HG03460 (cell line): ENCODE data around the gene CFAP251.
"Not testable (repeated sequence)": the region's sequence is repeated elsewhere in the genome, so short reads cannot be mapped to it uniquely, and the experiment has no call there.

Experiments
- ATAC-seq: cut with Tn5 transposase; IDR thresholded peaks from one replicate; pipeline ENCODE4 v1.9.1; 2021; ENCODE audit not compliant: unreplicated experiment

Gene CFAP251

DNA sequence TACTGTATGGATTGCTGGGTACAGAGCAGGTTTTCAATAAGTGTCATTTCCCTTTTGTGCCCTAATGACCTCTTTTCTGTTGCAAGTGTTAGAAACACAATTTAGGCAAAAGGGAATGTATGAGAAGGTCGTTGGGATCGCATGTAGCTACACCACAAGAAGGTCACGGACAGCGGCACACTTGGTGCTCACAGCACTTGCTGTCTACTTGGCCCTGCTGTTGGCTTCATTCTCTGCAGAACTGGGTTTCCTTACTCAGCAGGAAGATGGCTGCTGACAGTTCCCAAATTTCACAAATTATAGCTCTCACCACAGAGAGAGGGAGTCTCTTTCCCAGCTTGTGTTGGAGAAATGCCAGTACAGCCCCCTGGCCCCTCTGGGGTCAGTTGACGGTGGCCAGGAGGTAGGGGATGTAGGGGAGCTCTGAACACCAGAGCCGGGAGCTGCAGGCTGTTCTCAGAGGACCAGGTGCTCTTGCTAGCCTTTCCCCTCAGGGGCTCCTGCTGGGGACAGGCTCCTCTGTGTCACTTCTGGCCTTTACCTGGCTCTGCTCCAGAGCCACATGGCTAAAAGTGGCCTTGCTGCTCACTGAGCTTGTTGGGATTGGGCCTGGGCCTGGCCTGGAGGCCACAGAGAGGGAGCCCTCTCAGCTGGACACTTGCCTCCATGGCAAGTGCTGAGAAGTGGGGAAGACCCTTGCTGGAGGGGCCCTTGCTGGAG, 52.3 kb downstream of the CFAP251 start:
- no peak for ATAC-seq

DNA sequence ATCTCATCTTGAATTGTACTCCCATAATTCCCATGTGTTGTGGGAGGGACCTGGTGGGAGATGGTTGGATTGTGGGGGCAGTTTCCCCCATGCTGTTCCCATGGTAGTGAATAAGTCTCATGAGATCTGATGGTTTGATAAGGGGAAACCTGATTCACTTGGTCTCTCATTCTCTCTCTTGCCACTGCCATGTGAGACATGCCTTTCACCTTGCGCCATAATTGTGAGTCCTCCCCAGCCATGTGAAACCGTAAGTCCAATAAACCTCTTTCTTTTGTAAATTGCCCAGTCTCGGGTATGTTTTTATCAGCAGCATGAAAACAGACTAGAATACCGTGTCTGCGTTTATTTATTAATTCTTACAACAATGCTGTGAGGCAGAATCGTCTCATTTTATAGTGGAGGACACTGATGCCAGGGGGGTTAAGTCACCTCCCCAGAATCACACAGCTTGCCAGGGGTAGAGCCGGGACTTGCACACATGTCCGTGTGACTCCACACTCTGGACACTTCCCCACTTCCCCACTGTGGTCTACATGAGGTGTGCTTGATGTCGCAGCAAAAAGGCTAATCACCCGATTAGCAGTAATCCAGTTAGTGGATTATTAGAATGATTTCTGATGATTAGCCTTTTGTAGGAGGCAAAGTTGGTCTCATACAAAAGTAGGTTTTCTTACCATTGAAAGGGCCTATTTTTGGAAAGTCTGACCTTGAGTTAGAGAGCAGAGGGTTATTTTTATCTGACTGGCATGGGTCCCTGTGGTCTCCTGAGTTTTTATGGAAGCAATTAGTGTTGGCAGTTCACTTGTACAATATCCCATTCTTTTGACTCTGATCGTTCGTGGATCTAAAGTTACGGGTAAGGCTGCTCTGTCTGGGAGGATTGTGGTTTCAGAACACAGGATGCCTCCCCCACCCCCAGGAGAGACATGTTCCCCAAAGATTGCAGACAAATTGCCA, 55.9 kb downstream of the CFAP251 start:
- ATAC-seq: no peak

DNA sequence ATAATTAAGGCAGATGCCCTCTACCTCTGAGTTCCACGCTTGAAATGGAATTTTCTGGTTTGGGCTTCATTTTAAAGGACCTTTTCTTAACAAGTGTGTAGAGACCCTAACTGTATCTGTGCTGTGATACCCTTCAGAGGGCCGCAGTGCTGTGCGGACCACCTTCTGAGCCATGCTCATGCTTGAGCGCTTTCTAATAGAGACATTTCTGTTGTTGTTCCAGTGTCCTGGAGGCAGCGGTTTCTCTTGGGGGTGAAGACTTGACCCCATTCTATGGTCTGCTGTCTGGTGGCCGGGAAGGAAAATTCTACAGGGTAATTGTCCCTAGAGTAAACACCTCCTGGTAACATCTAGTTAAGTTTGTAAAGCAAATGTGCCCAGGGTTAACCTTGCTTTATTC, 56.6 kb downstream of the CFAP251 start:
- no peak for ATAC-seq

DNA sequence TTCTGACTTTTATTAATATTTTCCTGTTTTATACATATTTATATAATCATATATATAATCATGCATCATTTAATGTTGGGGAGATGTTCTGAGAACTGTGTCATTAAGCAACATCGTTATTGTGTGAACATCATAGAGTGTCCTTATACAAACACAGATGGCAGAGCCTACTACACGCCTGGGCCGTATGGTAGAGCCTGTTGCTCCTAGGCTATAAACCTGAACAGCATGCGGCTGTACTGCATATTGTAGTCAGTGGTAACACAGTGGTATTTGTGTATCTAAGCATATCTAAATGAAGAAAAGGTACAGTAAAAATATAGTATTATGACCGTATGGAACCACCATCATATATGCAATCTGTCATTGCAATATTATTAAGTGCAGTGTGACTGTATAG, 58.6 kb downstream of the CFAP251 start:
- no peak for ATAC-seq

DNA sequence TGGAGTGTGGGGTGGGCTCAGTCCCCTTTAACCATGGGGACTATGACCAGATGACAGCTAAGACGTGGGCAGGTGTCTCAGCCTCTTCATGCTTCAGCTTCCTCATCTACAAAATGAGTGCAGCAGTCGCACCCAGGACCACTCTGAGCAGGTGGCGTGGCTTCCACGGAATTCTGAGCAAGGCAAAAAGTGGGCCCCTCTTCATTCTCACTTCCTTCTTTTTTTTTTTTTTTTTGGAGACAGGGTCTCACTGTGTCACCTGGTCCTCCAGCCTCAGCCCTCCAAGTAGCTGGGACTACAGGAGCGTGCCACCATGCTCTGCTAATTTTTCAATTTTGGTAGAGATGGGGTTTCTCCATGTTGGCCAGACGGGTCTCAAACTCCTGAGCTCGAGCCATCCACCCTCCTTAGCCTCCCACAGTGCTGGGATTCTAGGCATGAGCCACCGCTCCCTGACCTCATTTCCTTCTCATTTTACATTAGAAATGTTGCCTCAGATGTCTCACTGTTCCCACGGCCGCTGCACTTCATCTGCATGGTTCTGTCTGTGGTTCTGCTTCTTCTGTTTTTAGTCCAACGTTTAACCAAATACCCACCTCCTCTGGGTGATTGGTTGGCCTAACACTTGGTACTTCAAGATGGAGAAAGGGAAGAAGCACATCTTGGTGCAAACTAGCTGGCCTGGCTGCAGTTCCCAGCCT, 61.9 kb downstream of the CFAP251 start:
- no peak for ATAC-seq

DNA sequence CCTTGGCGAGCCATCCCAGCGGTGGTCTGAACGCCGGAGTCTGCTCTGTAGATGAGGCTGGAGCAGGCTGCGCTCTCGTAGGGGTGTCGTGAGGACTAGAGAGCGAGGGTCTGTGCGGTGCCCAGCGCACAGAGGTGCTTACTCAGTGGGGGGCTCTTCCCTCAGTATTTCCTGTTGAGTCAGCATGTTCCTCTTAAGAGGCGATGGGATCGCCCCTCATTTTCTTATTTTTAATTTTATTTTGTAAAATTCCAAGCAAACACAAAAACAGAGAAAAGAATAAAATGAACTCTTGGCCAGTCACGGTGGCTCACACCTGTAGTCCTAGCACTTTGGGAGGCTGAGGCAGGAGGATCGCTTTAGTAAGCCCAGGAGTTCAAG, 62.5 kb downstream of the CFAP251 start:
- ATAC-seq: no peak

DNA sequence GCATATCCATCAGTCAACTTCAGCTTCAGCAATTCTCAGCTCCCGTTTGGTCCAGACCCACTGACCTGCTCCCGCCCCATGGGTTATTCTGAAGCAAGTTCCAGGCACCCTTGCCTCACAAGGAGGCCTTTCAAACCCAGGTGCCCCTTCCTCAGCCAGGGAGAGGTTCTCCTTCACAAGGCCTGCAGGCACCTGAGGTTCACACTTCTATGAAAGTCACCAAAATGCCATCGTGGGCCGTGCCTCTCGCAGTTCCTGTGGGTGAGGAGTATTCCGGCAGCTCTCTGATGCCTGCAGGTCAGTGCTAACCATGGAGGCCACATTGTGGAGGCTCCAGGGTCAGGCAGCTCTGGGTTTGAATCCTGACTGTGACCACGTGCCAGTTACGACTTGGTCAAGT, 63.1 kb downstream of the CFAP251 start:
- ATAC-seq: no peak

DNA sequence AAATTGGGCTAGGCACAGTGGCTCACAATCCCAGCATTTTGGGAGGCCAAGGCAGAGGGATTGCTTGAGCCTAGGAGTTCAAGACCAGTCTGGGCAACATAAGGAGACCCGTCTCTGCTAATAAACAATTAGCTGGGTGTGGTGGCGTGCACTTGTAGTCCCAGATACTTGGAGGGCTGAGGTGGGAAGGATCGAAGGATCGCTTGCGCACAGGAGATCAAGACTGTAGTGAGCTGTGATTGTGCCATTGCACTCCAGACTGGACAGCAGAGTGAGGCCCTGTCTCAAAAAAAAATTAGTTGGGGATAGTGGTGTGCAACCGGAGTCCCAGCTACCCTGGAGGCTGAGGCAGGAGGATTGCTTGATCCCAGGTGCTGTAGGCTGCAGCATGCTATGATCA, 64.6 kb downstream of the CFAP251 start:
- no peak for ATAC-seq

DNA sequence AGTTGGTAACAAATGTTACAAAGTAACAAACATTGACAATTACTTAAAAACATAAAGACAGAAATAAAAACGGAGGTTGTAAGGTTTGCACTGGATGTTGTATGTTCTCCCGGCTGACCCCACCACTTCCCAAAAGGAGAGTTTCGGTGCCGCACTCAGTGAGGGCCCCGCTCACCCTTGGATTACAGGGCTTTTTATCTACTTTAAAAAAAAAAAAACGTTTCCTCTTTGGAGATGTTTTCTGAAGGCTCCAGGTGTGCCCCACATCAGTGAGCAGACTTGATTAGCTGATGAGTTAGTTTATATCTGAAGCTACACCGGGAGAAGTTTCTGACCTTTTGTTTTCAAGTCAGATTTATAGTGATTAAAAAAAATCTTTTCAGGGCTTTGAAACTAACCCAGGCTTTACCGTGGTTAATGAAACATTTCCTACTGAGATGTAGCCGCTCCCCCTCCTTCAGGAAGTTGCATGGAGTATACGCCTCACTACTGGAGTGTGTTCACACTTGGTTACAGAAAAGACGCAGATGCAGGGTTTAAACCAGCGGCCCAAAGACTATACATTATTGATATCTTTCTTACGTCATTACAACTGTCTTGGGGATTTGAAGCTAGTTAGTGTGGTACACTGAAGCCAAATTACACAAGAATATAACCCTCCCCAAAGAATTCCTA, 65.3 kb downstream of the CFAP251 start:
- ATAC-seq: no peak

DNA sequence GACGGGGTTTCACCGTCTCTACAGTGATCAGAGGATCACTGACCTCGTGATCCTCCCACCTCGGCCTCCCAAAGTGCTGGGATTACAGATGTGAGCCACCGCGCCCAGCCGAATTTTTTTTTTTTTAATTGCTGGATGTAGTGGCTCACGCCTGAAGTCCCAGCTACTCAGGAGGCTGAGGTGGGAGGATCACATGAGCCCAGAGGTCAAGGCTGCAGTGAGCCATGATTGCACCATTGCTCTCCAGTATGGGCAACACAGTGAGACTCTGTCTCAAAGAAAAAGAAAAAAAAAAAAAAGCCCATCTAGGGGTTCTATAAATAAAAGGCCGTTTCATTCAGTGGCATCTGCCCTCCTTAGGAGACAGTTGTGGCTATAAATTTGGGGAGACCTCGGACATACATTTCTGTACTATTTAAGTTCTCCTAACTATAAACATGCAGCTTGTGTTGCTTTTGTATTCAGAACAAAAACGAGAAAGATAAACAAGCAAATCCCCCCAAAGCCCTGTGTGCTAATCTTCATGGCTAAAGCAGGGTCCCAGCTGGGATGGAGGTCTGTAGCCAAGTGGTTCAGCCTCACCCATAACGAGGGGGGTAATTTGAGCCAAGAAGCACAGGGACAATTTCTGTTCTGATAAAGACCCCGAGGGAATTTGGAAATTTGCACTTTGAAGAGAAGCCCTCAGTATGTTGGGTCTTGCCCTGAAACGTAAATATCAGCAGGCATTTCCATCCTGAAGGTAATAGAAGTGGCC, 68.3 kb downstream of the CFAP251 start:
- no peak for ATAC-seq

DNA sequence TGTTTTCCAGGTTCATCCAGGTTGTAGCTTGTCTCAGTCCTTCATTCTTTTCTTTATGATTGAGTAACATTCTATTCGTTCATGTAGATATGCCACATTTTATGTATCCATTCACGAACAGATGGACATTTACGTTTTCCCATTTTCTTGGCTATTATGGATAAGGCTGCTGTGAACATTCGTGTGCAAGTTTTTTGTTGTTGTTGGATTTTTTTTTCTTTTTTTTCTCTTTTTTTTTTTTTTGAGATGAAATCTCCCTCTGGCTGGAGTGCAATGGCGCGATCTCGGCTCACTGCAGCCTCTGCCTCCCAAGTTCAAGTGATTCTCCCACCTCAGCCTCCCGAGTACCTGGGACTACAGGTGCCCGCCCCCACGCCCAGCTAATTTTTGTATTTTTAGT, 70.1 kb downstream of the CFAP251 start:
- not testable (repeated sequence) for ATAC-seq

DNA sequence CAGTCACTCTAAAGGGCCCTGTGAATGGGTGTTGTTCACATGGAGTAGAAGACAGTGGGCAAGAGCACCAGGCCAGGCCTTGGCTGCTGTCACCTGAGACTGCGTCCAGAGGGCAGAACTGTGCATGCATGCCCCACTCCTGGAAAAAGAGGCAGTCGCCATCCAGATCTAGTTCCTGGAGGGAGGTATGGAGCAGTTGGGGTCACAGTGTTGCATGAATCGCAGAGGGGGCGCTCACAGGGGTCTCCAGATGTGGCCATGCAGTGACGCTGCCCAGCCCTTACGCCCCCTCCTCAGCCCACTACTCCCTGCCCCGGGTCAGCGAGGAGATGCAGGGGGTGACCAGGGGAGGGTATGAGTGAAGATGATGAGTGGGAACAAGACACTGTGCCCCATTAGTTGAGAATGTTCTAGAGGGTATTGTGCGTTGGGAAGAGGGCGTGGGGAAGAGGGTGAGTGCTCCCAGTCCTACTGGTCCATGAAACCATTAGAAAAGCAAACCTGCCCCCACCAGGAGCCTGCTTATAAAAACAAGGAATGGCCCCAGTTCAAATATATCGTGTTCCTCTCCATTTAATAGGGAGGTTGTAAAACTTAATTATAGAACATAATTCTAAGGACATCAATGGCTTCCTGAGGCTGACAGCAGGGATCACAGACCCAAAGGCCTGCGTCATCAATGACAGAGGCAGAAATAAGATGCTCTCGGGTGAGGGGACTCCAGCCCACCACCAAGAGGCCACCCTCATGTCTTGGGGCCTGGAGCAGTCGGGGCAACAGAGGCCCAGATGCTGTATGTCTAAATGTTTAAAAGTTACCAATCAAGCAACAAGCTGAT, 71.1 kb downstream of the CFAP251 start:
- no peak for ATAC-seq

DNA sequence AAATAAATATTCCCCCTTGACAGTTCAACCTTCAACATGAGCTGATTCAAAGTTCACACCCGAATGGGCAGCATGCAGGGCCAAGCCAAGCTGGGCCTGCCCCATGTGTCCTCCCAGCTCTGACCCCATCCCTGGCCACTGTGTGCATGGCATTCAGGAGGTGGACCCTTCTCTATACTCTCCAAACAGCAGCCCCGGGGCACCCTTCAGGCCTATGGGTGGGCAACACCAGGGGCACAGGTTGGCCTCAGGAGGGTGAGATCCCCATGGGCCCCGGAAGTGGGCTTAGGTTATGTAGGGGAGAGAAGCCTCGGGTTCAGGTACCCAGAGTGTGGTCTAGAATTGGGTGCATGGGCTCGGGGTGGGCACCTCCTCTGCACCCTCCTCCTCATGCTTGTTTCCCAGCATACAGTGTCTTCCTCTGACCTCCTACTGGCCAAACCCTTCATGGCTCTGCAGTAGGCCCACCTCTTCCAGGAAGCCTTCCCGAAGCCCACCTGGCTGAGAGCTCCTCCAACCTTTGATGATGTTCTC, 71.8 kb downstream of the CFAP251 start:
- no peak for ATAC-seq

DNA sequence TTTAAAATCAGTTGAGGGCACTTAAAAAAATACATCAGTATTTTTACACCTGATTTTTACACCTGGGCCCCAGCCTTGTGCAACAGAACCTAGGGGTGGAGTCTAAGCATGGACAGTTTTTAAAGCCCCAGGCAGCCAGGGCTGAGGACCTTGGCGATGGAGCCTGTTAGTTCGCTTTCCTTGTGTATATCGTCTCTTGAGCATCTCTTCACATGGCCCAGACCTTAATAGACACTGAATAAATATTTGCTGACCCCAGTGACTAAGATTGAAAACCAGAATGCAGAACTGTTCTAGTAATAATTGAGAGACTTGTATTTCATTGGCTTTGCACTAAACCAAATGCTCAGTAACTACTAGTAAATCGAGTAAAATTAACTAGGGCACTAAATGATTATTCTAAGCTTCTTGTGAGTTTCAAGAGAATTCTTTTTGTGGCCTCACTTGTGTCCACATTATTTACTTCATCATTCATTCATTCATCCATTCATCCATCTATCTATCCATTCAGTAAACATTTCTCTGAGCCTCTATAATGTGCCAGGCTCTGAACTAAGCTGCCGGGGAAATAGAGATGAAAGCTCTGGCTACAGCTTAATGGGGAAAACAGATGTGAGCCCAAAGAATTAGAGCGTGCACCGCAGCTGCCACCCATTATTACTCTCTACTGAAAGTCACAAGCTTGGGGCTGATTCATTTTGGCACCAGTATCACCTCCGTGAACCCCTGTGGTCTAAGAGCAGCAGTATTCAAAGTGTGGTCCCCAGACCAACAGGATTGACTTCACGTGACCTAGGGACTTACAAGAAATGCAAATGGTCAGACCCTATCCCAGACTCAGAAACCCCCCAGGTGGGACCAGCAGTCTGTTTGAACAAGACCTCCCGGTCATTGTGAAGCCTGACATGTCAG, 72.6 kb downstream of the CFAP251 start:
- ATAC-seq: peak; percentile 73

DNA sequence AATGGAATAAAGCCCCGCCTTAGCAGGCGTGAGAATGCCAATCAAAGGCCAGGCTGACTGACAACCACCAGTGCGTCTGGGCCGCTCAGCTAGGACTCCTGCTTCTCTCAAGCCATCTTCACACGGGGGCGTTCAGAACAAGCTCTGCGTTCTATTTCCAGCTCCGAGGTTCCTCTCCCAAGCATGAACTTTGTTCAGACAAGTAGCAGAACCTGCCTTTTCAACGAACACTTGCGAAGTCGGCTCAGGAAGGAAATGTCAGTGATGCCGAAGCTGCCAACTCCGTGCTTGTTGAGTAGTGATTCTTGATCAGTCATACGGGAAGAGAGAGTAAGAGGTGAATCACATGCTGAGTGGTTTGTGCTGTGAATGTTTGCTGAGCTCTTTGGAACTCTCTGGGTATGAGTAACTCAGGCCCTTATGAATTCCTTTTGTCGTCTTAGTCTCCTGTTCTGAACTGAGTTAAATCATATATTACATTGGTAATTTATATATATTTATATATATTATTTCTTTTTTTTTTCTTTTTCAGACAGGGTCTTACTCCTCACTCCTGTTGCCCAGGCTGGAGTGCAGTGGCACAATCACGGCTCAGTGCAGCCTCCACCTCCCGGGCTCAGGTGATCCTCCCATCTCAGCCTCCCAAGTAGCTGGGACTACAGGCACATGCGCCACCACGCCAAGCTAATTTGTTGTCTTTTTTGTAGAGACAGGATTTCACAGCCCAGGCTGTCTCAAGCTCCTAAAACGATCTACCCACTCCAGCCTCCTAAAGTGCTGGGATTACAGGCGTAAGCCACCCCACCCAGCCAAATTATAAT, 73.9 kb downstream of the CFAP251 start:
- peak; percentile 84 for ATAC-seq

DNA sequence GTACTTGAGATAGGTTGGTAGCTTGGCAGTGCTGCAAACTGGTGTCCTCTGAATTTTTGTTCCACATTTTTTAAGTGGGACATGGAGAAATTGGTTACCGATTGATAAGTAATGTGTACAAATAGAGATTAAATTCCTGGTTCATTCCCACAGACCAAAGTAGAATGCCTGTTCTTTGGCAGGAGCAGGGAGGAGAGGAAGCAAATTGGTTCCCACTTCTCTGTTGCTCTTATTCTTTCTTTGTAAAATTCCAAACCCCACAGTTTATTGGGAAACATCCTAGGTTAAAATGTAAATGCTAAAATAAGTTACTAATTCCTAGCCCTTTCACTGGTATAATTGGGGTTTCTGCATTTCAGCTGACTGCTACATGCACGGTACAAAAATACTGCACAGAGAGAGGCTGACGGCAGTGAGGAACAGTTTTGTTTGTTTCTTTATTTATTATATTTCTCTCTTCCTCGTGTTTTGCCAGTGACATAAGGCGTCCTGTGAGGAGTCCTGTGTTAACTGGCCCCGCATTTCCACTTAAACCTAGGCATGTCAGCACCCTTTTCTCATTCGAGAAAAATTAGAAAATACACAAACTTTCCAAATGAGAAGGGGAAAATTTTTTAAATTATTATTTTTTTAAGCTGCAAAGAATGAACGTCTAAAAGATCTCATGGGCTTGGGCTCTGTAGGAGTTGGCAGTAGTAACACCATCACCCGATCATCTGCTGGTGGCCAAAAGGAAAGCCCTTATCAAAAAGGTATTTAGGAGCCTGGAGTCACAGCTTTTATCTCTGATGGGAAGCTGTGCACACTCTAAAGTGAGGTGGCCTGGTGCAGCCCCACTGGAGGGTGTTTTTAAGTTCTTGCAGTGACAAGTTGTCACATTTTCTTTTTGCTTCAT, 77.9 kb downstream of the CFAP251 start:
- no peak for ATAC-seq
